GM19023 (cell line): Measurements from ENCODE around the gene LRP8.
A peak's percentile ranks its signal among the peaks of the same experiment; 100 is the strongest.
"Not testable (repeated sequence)": the region's sequence is repeated elsewhere in the genome, so short reads cannot be mapped to it uniquely, and the experiment has no call there.

Experiments
- ATAC-seq: cut with Tn5 transposase; IDR thresholded peaks from one replicate; pipeline ENCODE4 v1.9.1; 2021; ENCODE audit warnings: mild to moderate bottlenecking, moderate library complexity; ENCODE audit not compliant: unreplicated experiment

LRP8 gene

DNA sequence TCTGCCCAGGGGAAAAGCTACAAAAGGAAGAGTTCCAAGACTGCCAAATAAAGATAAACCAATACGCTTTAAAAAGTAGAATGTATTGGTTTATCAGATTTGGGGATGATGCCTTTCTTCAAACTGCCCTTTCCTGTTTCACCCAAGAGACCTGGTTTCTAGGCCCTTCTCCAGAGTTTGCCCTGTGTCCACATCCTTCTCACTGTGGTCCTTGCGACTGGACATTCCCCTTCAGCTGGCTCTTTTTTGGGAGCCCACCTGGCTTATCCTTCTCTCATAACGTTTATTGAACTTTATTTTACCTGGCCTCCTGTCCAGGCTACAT, 106.9 kb downstream of the LRP8 start:
- ATAC-seq, result no peak

DNA sequence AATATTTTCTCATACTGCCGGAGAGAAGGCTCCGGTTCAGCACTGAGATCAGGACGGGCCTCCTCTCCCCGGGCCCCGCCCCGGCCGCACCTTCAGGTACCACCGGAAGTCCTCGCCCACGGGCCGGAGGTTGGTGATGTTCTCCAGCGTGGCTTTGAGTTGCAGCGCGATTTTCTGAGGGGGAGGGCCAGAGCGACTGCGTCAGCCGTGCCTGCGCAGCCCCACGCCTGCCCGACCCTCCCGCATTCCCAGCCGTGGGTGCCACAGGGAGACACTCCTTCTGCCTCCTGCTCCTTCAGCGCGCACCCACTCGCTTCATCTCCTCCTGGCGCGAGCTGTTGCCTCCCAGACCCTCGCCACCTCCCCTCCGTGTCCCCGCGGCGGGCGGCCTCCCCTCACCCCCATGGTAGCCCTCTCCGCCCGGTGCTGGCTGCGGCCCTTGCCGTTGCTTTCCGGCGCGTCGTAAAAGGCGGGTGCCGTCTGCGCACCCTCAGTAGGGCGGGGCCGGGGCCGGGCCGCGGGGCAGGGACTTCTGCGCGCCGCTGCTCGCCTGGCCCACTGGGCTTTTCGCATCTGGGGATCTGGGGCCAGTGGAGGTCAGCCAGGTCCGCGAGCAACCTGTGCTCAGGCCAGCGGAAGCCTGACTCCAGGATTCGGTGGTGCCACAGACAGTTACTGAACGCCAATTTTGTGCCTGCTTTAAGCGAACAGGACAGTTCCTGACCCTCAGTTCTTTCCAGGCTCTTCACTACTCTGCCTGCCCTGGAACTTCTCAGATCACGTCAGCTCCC, 107.5 kb downstream of the LRP8 start, which contains the start of gene CZIB:
TSS of gene CZIB (minus strand) at position 464 of the 791 bp plus-strand sequence. CDS start at position 405, 59 bp downstream.
- ATAC-seq, result peak; percentile 91

DNA sequence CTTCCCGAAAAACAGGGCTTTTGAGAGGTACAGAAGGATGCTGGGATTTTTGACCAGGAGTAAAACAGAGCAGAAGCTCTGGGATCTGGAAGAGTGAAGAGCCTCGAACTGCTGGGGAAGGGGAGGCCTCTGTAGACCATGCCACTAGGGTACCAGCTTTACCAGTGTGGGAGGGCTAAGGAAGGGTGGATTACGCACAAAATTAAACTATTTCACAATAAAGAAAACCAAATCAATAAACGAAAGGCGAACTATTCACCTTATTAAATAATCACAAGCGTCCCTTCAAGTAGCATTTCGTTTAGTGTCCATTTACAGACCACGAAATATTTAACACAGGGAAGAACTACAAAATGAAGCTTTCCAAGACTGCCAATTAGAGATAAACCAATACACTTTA, 108.2 kb downstream of the LRP8 start:
- ATAC-seq, result no peak

DNA sequence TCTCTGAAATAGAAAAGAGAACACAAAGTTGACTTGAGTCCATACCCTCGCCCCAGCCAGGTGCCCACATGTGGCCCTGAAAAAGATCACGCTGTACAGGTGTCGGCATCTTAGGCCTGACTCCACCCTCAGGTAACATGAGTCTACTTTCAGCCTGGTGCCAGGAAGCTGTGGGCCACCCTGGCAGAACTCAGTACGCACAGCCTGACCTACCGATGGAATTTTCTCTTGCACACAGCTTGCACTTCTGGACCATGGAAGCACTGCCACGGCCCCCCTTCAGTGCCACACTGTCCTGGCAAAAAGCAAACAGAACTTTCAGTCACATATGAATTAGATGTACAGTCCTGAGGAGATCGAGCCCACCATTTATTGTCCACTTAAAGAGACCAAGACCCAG, 109.7 kb downstream of the LRP8 start:
- no peak for ATAC-seq

DNA sequence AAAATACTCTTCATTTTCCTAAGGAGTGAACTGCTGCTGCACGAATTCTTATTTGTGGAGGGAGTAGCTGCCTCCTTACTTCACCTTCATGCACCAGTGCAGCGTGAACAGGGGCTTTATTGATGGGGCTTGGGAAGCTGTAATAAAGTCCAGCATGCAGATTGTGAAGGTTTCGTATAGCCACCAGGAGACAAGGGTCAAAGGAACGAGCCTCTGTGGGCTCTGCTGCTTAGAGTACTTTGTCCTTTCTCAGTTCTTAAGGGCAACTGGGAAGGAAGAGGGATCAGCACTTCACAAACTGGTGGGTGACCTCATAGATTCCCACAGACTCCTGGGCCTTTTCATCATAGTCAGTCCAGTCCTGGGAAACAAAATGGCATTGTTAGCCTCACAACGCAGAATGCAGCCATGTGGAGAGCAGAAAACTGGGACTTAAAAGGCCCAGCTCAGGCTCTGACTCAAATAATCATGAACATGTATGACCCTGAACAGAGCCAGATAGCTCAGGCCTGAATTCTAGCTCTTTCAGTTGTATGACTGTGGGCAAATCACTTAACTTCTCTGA, 113.4 kb downstream of the LRP8 start:
- no peak for ATAC-seq

DNA sequence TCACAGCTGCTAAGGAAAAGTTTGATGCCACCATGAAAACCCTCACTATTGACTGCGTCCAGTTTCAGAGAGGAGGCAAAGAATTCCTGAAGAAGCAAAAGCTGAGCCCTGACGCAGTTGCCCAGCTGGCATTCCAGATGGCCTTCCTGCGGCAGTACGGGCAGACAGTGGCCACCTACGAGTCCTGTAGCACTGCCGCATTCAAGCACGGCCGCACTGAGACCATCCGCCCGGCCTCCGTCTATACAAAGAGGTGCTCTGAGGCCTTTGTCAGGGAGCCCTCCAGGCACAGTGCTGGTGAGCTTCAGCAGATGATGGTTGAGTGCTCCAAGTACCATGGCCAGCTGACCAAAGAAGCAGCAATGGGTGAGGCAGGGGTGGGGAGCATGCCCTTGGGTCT, 116.9 kb downstream of the LRP8 start:
- no peak for ATAC-seq

DNA sequence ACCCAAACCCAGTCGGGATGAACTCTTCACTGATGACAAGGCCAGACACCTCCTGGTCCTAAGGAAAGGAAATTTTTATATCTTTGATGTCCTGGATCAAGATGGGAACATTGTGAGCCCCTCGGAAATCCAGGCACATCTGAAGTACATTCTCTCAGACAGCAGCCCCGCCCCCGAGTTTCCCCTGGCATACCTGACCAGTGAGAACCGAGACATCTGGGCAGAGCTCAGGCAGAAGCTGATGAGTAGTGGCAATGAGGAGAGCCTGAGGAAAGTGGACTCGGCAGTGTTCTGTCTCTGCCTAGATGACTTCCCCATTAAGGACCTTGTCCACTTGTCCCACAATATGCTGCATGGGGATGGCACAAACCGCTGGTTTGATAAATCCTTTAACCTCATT, 117.5 kb downstream of the LRP8 start:
- ATAC-seq, result no peak

DNA sequence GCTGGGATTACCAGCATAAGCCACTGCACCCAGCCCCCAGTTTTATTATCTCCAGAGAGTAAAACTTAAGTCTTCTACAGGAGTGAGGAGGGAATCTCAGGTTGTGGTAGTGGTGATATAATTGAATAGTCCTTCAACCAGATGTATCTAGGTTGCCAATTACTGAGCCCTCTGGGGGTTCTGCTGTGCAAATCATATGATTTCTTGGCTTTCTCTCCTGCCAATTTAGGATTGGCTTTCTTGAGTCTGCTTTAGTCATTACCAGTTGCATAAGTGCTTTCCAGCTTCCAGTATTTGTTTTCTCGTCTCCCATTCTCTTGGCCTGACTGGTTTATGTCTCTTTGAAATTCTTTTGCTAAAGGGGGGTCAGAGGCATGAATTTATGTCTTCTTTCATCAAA, 120.1 kb downstream of the LRP8 start:
- no peak for ATAC-seq

DNA sequence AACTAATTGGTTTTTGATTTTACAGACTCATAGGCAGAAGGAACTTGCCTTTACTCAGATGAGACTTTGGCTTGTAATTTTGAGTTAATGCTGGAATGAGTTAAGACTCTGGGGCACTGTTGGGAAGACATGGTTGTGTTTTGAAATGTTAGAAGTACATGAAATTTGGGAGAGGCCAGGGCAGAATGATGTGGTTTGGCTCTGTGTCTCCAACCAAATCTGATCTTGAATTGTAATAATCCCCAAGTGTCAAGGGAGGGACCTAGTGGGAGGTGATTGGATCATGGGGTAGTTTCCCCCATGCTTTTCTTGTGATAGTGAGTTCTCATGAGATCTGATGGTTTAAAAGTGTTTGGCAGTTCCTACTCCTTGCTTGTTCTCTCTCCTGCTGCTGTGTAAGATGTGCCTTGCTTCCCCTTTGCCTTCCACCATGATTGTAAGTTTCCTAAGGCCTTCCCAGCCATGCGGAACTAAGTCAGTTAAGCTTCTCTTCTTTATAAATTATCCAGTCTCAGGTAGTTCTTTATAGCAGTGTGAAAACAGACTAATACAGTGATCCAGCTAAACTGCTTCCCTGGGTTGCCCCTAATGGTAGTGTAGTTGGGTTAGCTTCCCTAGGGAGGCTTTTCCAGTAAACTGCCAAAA, 121.0 kb downstream of the LRP8 start:
- no peak for ATAC-seq

DNA sequence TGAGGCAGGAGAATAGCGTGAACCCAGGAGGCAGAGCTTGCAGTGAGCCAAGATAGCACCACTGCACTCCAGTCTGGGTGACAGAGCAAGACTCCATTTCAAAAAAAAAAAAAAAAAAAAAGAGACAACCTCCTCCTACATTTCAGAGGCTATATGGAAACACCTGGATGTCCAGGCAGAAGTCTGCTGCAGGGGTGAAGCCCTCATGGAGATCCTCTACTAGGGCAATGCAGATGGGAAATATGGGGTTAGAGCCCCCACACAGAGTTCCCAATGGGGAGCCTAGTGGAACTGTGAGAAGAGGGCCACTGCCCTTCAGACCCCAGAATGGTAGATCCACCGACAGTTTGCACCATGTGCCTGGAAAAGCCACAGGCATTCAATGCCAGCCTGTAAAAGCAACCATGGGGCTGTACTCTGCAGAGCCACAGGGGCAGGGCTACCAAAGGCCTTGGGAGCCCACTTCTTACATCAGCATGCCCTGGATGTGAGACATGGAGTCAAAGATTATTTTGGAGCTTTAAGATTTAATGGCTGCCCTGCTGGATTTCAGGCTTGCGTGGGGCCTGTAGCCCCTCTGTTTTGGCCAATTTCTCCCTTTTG, 121.7 kb downstream of the LRP8 start:
- not testable (repeated sequence) for ATAC-seq

DNA sequence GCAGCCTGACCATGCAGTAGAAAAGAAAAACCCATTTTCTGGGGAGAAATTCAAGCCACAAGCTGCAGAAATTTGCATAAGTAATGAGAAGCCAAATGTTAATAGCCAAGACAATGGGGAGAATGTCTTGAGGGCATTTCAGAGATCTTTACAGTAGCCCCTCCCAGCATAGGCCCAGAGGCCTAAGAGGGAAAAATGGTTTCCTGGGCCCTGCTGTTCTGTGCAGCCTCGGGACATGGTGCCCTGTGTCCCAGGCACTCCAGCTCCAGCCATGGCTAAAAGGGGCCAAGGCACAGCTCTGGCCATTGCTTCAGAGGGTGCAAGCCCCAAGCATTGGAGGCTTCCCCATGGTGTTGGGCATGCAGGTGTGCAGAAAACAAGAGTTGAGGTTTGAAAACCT, 122.4 kb downstream of the LRP8 start:
- ATAC-seq, result not testable (repeated sequence)

DNA sequence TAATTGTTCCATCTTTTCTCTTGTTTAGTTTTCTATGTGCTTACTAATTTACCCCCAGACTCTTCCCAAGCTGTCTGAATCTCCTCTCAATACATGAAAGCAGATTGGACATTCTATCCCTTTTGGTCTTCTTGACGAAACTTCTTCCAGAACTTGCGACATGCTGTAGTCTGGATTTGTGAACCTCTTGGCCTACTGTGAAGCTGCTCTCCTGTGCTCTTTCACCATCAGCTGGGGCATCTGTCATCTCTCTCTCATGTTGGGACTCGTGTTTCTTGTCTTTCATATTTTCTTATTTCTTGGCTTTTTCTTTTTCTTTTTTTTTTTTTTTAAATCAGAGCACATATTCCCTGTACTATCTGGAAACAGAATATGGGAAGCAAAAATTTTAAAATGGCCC, 124.4 kb downstream of the LRP8 start:
- no peak for ATAC-seq

DNA sequence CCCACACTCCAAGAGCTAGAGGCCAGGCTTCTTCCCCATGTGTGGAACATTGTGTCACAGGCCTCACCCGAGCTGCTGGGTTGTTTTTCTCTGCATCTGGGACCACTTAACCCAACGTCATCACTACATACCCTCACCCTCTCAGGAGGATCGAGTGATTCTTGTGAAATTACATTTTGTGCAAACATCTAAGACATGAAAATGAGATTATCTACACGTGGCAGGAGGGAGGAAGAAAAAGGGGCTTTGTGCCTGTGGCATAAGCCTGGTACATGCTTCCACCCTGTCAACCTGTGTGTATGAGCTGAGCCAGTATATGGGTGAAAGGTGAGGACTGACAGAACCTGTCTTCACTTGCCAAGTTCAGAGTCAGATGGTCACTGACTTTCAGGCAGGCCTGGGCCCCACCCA, 129.6 kb downstream of the LRP8 start:
- no peak for ATAC-seq

DNA sequence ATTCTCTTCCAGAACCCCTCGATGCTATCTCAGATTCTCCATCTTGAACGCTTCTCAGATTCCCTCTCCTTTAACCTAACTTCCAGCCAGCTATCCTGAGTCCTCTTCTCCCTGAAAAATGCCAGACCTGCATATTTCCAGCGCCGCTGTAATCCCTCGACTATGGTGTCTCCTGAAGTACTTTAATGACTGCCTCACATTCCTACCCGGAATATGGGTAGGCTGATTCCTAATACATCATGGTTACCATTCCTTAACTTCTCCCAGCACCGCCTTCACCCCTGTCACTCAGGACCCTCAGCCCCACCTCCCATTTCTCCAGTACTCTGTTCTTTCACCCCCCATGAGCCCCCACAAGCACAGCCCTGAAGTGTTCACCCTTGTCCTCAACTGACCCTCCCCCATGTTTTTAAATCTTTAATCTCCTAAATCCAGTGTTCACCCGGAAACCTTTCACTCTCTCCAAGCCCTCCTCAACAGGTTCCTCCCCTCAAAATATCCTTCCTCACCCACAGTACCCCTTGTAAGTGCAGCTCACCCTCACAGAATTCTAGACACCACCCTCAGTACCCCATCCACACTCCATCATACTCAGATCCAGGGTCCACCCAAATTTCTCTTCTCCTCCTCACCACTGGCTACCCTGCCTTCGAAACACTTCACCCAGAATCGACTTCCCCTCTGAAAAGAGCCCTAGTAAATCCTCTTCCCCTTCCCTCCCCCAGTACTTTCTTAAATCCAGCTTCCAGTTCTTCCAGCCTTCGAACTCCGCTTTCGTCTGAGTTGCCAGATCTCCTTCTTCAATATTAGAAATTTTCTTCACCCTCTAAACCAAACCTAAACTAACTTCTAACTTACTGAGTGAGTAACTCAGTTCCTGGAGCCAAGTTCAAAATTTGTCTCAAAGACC, 130.3 kb downstream of the LRP8 start:
- ATAC-seq, result no peak

DNA sequence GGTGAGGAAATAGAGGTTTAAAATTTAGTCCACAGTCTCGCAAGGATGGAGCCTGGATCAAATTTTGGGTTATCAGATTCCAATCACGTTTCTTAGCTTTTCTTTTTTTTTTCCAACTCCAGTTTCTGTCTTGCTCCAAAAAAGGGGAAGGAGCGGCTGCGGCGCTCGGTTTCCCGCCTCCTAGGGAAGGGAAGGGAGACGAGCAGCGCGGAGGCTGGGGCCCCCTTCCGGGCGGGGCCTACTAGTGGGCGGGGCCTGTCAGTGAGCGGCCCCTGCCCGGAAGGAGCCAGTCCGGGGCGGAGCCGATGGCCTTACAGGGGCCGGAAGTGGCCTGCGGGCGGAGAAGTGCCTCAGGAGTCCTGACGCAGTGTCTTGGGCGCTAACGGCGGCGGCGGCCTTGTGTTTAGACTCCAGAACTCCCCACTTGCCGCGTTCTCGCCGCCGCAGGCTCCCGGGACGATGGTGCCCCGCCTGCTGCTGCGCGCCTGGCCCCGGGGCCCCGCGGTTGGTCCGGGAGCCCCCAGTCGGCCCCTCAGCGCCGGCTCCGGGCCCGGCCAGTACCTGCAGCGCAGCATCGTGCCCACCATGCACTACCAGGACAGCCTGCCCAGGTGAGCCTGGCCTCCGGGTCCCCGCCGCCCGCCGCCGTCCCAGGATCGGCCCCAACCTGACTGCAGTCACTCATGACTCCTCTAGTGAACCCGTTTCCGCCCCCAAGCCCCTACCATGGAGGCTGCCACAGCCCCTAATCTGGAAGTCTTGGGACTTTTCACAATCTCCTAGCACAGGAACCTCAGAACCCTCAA, 131.2 kb downstream of the LRP8 start, which contains the start of gene CPT2:
TSS of gene CPT2 (plus strand) at position 340 of the 806 bp plus-strand sequence. CDS start at position 460, 120 bp downstream.
- ATAC-seq, result peak; percentile 99

DNA sequence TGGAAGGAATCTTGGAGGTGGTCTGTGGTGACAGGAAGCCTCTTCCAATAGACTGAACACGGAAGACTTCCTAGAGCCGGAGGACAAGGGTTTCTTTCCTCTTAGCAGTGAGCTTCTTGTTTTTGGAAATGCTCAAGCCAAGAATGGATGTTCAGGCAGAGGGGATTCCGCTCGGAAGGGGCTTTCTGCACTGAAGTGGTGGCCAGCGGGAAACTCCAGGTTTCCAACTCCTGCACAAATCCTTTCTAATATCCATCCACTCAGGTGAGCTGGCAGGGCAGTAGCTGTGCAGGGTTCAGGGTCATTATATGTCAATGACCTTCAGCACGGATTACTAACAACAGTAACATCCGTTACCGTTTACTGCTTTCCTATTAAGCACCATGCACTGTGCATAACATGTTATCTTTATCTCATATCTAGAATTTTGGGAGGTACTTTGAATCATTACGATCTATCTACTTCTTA, 131.8 kb downstream of the LRP8 start:
- ATAC-seq, result peak; percentile 7

DNA sequence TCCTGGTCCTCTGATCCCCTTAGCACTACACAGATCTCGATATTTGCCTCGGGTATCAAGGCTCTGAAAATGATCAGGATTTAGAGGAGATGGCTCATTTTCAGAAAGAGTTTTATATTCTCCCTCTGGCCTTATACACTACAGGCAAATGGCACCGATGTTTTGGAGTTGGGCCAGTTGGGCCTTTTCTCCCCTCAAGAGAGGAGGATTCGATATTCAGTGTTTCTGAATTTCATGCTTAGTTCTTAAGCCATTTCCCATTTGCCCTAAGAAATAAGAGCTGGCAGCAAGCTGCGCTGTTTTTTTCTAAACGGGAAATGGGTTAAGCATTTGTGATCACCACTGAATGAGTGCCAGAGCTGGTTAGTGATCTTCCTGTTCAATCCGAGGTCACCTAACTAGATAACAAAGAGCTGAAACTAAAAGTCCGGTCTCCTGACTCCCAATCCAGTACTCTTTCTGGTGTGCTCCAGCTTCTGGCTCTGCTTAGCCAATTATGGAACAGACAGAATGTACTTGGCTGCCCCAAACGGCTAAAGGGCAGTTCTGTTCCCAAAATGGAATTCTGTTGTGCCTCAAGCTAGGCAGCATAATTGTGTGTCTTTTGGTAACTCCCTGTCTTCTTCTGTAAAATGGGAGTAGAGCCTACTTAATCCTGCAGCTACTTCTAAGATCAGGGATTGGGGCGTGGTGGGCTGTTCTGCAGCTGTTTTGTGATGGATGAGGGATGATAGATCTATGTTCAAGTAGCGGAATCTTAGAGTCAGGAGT, 132.4 kb downstream of the LRP8 start:
- ATAC-seq, result no peak
